H7 (cell line): ENCODE measurements around the gene SPPL2B. TPM values are rescaled to one million over a fixed set of nuclear protein-coding genes. Genes with fewer than 3 reads are reported as not detected.

Experiments
- DNase-seq: peaks from one replicate; pipeline ENCODE4 v3.0.0; 2012
- H3K27me3 ChIP-seq: 2 replicates; pipeline ENCODE4 v1.6.0; 2011; ENCODE audit warnings: mild to moderate bottlenecking, low read length; ENCODE audit not compliant: control insufficient read depth, insufficient read depth
- H3K36me3 ChIP-seq: replicated peaks from 2 replicates; pipeline ENCODE4 v1.5.1; 2011; ENCODE audit warnings: low read length; ENCODE audit not compliant: control insufficient read depth, insufficient read depth
- H3K4me3 ChIP-seq: 2 replicates; pipeline ENCODE4 v1.5.1; 2011; ENCODE audit warnings: low read depth, mild to moderate bottlenecking, control low read depth, low read length, moderate library complexity; ENCODE audit not compliant: insufficient read depth
- total RNA-seq: library from RNA; depleted of rRNA; stranded (reverse); fragments of >200 nt; shearing (Covaris generic); gene quantifications from 2 replicates; pipeline ENCODE4 v1.2.3, GENCODE V29; 2014

SPPL2B gene
- total RNA-seq, 1 experiment from 2014 or later = 65.9 TPM

DNA sequence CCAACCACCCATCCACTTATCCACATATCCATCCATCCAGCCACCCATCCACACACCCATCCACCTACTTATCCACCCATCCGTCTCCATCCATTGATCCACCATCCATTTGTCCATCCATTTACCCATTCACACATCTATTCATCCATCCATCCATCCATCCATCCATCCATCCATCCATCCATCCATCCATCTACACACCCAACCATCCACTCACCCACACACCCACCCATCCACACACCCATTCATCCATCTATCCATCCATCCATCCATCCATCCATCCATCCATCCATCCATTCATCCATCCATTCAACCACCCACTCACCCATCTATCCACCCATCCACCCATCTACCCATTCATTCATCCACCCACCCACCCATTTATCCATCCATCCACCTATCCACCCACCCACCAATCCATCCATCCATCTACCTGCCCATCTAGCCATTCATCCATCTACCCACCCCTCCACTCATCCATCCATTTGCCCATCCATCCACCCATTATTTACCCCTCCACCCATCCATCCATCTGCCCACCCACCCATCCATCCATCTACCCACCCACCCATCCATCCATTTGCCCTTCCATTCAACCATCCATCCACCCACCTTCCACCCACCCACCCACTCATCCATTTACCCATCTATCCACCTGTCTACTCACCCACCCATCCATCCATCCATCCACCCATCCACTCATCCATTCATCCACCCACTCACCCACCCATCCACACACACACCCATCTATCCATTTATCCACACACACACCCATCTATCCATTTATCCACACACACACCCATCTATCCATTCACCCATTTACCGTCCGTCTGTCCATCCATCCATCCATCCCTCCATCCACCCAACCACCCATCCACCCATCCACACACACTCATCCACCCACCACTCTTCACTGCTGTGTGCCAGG lies 29.1 kb downstream of the SPPL2B start:
- Histone ChIP-seq H3K36me3 (no peaks in the 10 kb centered on the region; the same call in 1 of the 2 replicates), H3K4me3 (no peak overlapping the region), H3K27me3 (peaks cover 5% of the 10 kb centered on the region; the same call in 1 of the 2 replicates)
- no peak for DNase-seq

DNA sequence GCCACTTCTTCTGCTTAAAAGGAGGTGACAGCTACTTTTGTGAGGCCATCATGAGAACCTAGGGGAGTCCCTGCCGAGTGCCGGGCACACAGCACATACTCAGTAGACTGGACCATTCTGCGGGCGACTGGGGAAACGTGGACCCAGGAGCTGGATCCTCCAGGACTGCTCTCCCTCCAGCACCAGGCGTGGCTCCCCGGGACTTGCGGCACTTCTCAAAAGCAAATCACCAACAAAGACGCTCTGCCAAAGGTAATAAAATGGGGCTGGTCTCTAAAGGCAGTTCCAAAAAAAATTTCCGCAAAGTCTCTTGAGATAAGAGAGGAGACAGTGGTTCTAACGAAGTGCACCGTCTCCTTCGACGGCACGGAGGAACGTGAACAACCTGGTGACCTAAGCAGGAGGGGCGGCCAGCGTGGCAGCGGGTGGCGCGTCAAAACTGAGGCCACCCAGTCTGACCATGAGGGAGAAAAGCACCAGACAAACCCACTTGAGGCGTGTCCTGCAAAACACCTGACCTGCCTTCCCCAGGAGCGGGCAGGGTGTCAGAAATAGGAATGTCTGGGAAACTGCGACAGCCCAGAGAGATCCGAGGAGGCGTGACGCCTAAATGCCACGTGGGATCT lies 30.2 kb downstream of the SPPL2B start:
- no peaks in the 10 kb centered on the region; the same call in 1 of the 2 replicates for H3K36me3 ChIP-seq
- peak; percentile 58 for DNase-seq
- H3K27me3 ChIP-seq = peaks cover 5% of the 10 kb centered on the region; the same call in 1 of the 2 replicates
- H3K4me3 ChIP-seq = no peak overlapping the region

DNA sequence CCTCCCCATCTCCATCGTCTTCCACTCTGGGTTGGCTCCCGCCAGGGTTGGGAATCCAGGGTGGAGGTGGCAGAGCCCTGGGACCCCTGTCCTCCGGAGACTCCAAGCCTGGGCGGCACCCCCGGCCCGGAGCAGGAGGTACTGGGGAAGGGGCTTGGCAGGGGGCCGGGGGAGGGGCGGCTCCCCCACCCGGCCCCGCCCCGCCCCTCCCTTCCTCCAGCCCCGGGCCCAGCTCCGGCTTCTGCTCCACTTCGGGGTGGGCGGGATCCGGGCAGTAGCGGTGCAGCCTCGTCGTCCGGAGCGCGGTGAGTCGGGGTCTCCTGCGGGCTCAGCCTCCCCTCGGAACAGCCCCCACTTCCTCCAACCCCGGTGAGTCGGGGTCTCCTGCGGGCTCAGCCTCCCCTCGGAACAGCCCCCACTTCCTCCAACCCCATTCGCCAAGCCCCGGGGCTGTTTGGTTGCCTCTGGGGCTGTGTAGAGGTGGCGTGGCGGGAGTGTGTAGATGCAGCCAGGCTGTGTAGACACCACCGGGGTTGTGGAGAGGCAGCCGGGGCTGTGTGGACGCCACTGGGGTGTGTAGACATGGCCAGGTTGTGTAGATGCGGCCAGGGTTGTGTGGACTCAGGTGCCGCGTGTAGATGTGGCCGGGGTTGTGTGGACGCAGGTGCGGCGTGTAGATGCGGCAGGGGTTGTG lies 31.7 kb downstream of the SPPL2B start, which contains the start of gene TMPRSS9:
TMPRSS9 (plus strand) TSS at position 274 of the 694 bp plus-strand sequence. CDS start 29,521 bp downstream, outside the sequence.
- DNase-seq = peak; percentile 92
- Histone ChIP-seq H3K27me3 (peaks cover 5% of the 10 kb centered on the region; the same call in 1 of the 2 replicates), H3K4me3 (no peak within 1 kb of the TSS), H3K36me3 (no peaks in the 10 kb centered on the region)

DNA sequence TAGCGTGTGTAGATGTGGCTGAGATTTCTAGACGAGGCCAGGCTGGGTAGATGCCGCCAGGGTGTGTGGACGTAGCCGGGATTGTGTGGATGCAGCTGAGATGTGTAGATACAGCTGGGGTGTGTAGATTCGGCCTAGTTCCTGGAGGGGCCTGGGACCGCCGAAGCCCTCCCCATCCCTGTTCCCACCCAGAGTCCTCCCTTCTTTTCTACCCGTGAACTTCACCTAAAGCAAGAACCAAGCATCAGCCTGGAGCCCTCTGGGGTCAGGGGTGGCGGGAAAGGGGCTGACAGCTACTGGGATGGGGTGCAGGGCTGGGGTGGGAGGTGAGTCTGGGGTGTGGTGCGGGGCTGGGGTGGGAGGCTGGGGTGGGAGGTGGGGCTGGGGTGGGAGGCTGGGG lies 32.3 kb downstream of the SPPL2B start:
- Histone ChIP-seq H3K27me3 (peaks cover 5% of the 10 kb centered on the region; the same call in 1 of the 2 replicates), H3K36me3 (no peaks in the 10 kb centered on the region), H3K4me3 (no peak overlapping the region)
- peak; percentile 68 for DNase-seq

DNA sequence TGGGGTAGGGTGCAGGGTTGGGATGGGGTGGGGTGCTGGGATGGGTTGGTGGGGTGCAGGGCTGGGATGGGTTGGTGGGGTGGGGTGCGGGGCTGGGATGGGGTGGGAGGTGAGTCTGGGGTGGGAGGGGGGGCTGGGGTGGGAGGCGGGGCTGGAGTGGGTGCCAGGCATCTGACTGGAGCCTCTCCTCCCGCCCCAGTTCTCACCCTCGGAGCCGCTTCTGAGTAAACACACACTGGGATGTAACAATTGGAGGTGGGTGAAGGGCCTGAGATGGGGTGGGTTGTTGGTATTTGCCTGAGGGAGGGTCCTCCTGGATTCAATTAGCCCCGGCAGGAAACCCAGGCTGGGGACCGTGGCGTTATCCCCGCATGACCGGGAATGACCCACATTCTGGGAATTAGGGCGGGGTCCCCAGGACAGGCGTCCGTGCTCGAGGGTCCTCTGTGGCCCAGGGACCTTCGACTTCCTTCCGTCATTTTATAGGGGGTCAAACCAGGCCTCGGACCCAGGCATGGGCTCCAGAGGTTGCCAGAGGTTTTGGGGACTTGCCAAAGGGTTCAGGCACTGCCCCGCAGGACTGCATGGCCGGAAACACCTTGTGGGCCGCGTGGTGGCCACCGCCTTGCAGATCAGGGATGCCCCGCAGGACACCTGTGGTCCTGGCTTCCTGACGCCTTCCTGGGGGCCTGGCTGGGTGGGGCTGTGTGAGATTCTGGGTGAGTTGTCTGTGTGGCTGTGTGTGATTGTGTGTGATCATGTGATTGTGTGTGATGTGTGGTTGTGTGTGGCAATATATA lies 33.0 kb downstream of the SPPL2B start:
- H3K36me3 ChIP-seq = no peaks in the 10 kb centered on the region
- DNase-seq = peak; percentile 73

DNA sequence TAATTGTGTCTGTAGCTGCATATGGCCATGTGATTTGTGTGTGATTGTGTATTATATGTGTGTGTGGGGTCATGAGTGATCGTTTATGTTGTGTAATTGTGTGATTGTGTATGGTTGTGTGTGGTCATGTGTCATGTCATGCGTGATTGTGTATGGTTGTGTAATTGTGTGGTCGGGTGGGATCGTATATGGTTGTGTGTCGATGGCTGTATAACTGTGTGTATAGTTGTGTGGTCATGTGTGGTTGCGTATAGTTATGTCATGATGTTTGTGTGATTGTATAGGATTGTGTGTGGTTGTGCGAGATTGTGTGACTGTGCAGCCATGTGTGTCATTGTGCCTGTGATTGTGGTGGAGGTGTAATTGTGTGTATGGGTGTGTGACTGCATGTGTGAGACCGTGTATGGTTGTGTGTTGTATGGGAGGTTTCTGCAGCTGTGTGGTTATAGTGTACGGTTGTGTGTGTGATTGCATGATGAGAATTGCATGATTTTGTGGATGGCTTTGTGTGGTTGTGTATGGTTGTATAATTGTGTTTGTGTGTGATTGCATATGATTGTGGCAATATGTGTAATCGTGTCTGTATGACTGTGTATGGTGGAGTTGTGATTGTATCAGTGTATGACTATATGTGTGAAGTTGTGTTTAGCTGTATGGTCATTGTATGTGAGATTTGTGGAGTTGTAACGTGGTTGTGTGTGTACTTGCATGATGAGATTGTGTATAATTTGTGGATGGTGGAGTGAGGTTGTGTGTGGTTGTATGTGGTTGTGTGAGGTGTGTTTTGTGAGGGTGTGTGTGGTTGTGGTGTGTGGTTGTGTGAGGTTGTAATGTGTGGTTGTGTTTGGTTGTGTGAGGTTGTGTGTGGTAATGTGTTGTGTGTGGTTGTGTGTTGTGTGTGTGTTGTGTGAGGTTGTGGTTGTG lies 33.8 kb downstream of the SPPL2B start:
- DNase-seq = peak; percentile 10
- Histone ChIP-seq H3K4me3 (no peak overlapping the region), H3K27me3 (peaks cover 5% of the 10 kb centered on the region; the same call in 1 of the 2 replicates)

More for the DNA sequence above, 33.0 kb downstream of the SPPL2B start:
- peaks cover 5% of the 10 kb centered on the region; the same call in 1 of the 2 replicates for H3K27me3 ChIP-seq
- no peak overlapping the region for H3K4me3 ChIP-seq

DNA sequence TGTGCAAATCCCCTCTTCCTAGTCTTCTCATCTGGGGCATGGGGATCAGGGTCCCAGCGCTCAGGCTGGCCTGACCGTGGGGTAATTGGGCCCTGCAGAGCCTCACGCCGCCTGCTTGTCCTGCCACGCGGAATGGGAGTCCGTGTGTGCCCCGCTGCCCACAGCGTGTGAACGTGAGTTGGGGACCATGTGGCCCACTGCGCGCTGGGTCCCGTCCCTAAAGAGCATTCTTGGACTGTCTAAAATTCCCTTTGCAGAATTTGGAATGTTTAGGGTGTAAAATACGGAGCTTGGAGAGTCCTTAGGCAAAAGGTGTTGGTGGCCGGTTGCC lies 34.5 kb downstream of the SPPL2B start:
- DNase-seq = peak; percentile 55
- Histone ChIP-seq H3K27me3 (peaks cover 5% of the 10 kb centered on the region; the same call in 1 of the 2 replicates), H3K4me3 (no peak overlapping the region), H3K36me3 (no peaks in the 10 kb centered on the region)

More for the DNA sequence above, 33.8 kb downstream of the SPPL2B start:
- H3K36me3 ChIP-seq = no peaks in the 10 kb centered on the region

DNA sequence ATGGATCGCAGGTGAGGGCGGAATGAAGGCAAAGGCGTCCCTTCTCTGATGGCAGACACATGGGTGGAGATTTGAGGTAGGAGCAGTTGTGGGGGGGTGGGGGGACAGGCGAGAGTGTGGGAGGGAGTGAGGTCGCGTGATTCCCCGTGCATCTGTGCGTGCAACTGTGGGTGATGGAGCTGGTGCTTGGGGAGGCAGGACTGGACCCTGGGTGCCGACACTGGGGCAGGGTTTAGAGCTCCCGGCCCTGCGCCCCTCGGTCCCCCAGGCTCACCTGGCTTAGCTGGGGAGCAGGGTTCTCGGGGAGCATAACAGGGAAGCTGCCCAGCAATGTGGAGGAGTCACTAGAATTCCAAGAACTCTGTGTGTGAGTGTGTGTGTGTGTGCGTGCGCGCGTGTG lies 34.9 kb downstream of the SPPL2B start:
- H3K27me3 ChIP-seq = peaks cover 5% of the 10 kb centered on the region; the same call in 1 of the 2 replicates
- H3K4me3 ChIP-seq = no peak overlapping the region
- peak; percentile 65 for DNase-seq
- H3K36me3 ChIP-seq = no peaks in the 10 kb centered on the region

DNA sequence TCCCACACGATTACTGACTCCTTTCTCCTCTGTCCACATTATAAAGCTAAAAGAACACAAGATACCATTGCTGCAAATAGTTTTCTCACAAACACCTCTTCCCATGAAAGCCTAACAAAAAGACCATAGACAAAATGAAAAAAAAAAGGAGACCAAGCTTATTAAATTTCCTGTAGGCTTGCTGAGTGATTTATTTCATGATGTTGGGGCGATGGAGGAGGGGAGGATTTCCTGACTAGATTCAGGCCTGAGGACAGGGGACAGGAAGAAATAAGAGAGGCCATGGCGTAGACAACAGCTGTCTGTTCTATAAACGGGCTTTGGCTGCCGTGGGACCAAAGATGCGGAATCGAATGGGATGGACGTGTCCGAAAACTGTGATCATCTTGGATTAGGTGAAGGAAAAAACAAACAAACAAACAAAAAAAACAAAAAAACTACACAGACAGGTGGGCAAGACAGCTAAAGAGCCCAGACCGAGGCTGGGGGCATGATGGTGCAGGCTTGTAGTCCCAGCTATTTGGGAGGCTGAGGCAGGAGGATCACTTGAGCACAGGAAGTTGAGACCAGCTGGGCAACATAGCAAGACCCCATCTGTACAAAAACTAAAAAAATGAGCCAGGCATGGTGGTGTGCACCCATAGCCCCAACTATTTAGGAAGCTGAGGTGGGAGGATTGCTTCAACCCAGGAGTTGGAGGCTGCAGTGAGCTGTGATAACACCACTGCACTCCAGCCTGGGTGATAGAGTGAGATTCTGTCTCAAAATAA lies 36.9 kb downstream of the SPPL2B start:
- H3K27me3 ChIP-seq = peaks cover 3% of the 10 kb centered on the region; the same call in 1 of the 2 replicates
- H3K4me3 ChIP-seq = no peak overlapping the region
- no peaks in the 10 kb centered on the region for H3K36me3 ChIP-seq
- DNase-seq = no peak

DNA sequence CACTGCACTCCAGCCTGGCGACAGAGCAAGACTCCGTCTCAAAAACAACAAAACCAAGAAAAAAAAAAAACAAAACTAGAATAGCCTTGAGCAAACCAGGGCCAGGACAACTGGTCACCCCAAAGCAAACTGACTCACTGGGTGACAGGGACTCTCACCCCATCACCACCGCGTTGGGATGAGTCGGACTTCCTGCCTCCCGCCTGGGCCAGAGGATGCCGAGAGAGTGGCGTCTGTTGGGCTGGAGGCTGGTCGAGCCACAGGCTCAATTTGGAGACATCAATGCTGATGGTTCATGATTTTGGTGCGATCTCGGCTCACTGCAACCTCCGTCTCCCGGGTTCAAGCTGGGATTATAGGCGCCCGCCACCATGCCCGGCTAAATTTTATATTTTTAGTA lies 43.2 kb downstream of the SPPL2B start:
- H3K4me3 ChIP-seq = no peak overlapping the region
- H3K27me3 ChIP-seq = no peaks in the 10 kb centered on the region
- no peaks in the 10 kb centered on the region for H3K36me3 ChIP-seq
- DNase-seq = no peak

DNA sequence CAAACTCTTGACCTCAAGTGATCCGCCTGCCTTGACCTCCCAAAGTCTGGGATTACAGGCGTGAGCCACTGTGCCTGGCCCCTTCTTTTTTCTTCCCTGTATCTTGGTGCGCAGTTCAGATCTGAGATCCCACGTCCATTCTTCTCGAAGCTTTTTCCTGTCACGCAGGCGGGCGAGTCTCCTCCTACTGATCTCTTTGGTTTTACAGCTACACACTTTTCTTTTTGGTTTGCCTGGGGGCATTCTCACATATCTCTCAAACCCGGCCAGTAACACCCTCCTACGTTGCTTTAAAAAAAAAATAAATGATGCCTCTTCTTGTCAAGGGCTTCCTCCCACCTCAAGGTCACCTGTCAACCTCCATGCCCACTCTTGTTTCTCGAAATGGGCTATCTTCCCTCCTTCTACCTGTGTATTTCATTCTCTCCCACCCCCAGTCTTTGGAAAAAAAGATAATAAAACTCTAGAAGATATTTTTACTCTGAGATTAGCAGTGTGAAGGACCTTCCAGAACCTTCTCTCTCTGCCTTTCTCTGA lies 43.7 kb downstream of the SPPL2B start:
- no peak overlapping the region for H3K4me3 ChIP-seq
- no peaks in the 10 kb centered on the region for H3K36me3 ChIP-seq
- no peaks in the 10 kb centered on the region for H3K27me3 ChIP-seq
- DNase-seq = no peak

DNA sequence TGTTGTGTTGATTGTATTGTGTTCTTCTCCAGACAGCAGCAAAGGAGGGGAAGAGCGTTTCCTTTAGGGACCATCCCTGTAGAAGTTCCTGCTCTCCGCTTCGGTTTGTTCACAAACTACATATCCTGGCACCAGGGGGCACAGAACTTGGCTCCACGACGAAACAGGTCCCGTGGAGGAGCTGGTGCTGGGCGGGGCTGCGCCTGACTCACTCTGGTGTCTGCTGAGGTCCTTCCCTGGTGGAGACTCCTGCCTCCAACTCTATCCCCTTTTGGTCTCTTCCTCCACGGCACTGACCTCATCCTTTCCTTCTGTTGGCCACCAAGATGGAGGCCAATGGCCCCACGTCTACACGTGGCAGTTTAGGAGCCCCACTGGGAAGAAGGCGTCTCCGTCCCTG lies 46.3 kb downstream of the SPPL2B start:
- DNase-seq = peak; percentile 32
- H3K27me3 ChIP-seq = no peaks in the 10 kb centered on the region
- H3K4me3 ChIP-seq = no peak overlapping the region
- no peaks in the 10 kb centered on the region for H3K36me3 ChIP-seq
